Lung (tissue), 12 donors: Measurements from ENCODE around the gene PDE2A. TPM values are rescaled to one million over a fixed set of nuclear protein-coding genes. Genes with fewer than 3 reads are reported as not detected.

Source experiments
- ATAC-seq: fragments of 200-7000 bp; cut with Tn5 transposase; one replicate; pipeline ENCODE4 v1.9.1; 2020; ENCODE audit warnings: moderate number of reproducible peaks; ENCODE audit not compliant: insufficient read depth, low FRiP score
- DNase-seq, 3 donors: peaks; one replicate each; pipeline ENCODE4 v3.0.0-alpha.2; 2013 to 2017
- H3K27ac ChIP-seq, 2 donors: one replicate each; pipeline ENCODE4 v1.5.1; 2013; ENCODE audit warnings: mild to moderate bottlenecking in 2 of 2, moderate library complexity in 2 of 2, control low read depth in 1 of 2, inconsistent platforms in 1 of 2, low read depth in 1 of 2, low read length in 1 of 2
- H3K27me3 ChIP-seq, 3 donors: one replicate each; pipeline ENCODE4 v1.5.1; 2013; ENCODE audit warnings: low read length in 2 of 3; ENCODE audit not compliant: control insufficient read depth in 3 of 3, insufficient read depth in 3 of 3
- H3K36me3 ChIP-seq, 4 donors: one replicate each; pipeline ENCODE4 v1.5.1; 2013; ENCODE audit warnings: low read length in 4 of 4, mild to moderate bottlenecking in 1 of 4, moderate library complexity in 1 of 4; ENCODE audit not compliant: control insufficient read depth in 4 of 4, insufficient read depth in 4 of 4
- H3K4me1 ChIP-seq, 5 donors: one replicate each; pipeline ENCODE4 v1.5.1; 2013; ENCODE audit warnings: low read length in 5 of 5, mild to moderate bottlenecking in 2 of 5, moderate library complexity in 1 of 5; ENCODE audit not compliant: control insufficient read depth in 5 of 5, insufficient read depth in 5 of 5
- H3K4me3 ChIP-seq: one replicate; pipeline ENCODE4 v1.5.1; 2013; ENCODE audit warnings: mild to moderate bottlenecking, control low read depth, moderate library complexity
- H3K9ac ChIP-seq, 2 donors: one replicate each; pipeline ENCODE4 v1.5.1; 2013; ENCODE audit warnings: low read length in 2 of 2, control low read depth in 1 of 2; ENCODE audit not compliant: insufficient read depth in 1 of 2
- H3K9me3 ChIP-seq, 4 donors: one replicate each; pipeline ENCODE4 v1.5.1; 2013; ENCODE audit warnings: low read length in 3 of 4, mild to moderate bottlenecking in 1 of 4, moderate library complexity in 1 of 4; ENCODE audit not compliant: control insufficient read depth in 4 of 4, insufficient read depth in 3 of 4
- WGBS, 2 donors: extraction: QIAGEN DNeasy Blood & Tissue Kit; methylation state at CpG; one replicate each; pipeline ENCODE4 v1.1.7; 2013; 5-methylcytosine and 5-hydroxymethylcytosine counted together
- polyA plus RNA-seq, 2 donors: library from polyadenylated mRNA; stranded (reverse); fragments of 200-250 nt; gene quantifications; one replicate each; pipeline ENCODE4 v1.2.1, GENCODE V29; 2013
- total RNA-seq, 2 donors: library from RNA; depleted of rRNA in 1 of 2; stranded (reverse); fragments of >200 nt in 1 of 2; gene quantifications; one replicate each; pipeline ENCODE4 v1.2.1, GENCODE V29; 2014 to 2021
- TF ChIP-seq, protein P1 (sequence below): IDR thresholded peaks from 2 replicates; pipeline ENCODE4 v1.5.1; 2012; ENCODE audit warnings: mild to moderate bottlenecking; ENCODE audit errors: control extremely low read depth, extremely low read depth
- donor health status: control.
- donor health status: control.
- donor health status: Bipolar disorder and iron deficiency.
- donor health status: healthy.
- donor health status: DM: yes; HTN: yes; CAD: no.

PDE2A gene
- total and polyA plus RNA-seq, 4 donors, result 7.7 to 20.5 (median 12.7) TPM

- no peak for ATAC-seq
- TF ChIP-seq, protein P1, sequence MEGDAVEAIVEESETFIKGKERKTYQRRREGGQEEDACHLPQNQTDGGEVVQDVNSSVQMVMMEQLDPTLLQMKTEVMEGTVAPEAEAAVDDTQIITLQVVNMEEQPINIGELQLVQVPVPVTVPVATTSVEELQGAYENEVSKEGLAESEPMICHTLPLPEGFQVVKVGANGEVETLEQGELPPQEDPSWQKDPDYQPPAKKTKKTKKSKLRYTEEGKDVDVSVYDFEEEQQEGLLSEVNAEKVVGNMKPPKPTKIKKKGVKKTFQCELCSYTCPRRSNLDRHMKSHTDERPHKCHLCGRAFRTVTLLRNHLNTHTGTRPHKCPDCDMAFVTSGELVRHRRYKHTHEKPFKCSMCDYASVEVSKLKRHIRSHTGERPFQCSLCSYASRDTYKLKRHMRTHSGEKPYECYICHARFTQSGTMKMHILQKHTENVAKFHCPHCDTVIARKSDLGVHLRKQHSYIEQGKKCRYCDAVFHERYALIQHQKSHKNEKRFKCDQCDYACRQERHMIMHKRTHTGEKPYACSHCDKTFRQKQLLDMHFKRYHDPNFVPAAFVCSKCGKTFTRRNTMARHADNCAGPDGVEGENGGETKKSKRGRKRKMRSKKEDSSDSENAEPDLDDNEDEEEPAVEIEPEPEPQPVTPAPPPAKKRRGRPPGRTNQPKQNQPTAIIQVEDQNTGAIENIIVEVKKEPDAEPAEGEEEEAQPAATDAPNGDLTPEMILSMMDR, result no peak
- H3K9ac ChIP-seq, result no peak overlapping the region
- peaks cover 0 to 32% (median 23%) of the 10 kb centered on the region in 3 donors for H3K27me3 ChIP-seq
- peaks cover 0 to 23% (median 0%) of the 10 kb centered on the region in 5 donors for H3K4me1 ChIP-seq
- H3K36me3 ChIP-seq, result no peaks in the 10 kb centered on the region
- 60 to 75% methylated on average over 8 of the region's 8 CpGs for WGBS, 2 donors
- no peak for DNase-seq
- H3K4me3 ChIP-seq, result no peak overlapping the region
- H3K27ac ChIP-seq, result no peak overlapping the region
- peaks cover 0 to 2% (median 0%) of the 10 kb centered on the region in 4 donors for H3K9me3 ChIP-seq
Observed at GRCh38 chr11:72637926-72638325, 36.3 kb downstream of the PDE2A start.

DNA sequence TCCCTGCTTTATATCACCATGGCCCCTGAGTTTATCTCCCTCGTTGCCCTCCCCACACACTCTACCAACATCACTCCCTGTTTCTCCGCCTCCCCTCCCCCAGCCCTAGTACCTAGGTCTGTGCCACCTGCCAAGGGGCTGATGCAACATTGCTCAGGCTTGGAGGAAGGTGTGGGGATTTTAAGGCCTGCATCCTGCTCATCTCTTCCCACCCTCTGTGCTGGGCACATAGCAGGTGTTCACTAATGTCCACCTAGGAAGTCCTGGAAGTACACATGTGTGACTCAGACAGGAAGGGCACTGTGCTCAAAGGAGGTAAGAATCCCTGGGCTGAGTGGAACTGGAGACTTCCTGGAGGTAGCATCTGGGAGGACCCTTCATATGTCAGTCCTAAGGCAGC, 37.0 kb downstream of the PDE2A start:
- H3K27me3 ChIP-seq, result peaks cover 0 to 32% (median 23%) of the 10 kb centered on the region in 3 donors
- ATAC-seq, result no peak
- DNase-seq, result no peak
- no peaks in the 10 kb centered on the region for H3K36me3 ChIP-seq
- TF ChIP-seq, protein P1, result no peak
- no peak overlapping the region for H3K27ac ChIP-seq
- H3K4me1 ChIP-seq, result peaks cover 0 to 21% (median 3%) of the 10 kb centered on the region in 5 donors
- H3K4me3 ChIP-seq, result no peak overlapping the region
- peaks cover 0 to 2% (median 0%) of the 10 kb centered on the region in 4 donors for H3K9me3 ChIP-seq
- H3K9ac ChIP-seq, result no peak overlapping the region
- 80 to 94% methylated on average over 2 of the region's 2 CpGs for WGBS, 2 donors

DNA sequence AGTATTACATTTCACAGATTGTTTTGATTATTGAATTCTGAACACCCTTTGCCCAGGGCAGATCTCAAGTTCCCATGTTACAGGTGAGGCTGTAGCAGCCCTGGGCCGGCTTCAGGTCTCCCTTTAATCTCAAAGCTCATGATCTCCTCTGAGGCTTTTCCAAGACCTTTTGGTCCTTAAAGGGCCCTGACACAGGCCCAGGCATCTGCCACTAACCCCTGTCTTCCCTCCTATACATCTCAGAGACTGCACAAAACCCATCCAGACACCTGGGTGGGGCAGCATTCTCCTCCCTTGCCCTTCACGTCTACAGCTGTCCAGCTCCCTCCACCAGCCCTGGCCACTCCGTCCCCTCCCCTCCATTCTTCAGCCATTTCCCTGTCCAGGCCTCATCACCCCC, 37.8 kb downstream of the PDE2A start:
- ATAC-seq (no peak), DNase-seq (no peak)
- TF ChIP-seq, protein P1, result no peak
- Histone ChIP-seq H3K9ac (no peak overlapping the region), H3K9me3 (peaks cover 0 to 2% (median 0%) of the 10 kb centered on the region in 4 donors), H3K27me3 (peaks cover 0 to 26% (median 17%) of the 10 kb centered on the region in 3 donors), H3K4me3 (no peak overlapping the region), H3K27ac (no peak overlapping the region), H3K36me3 (no peaks in the 10 kb centered on the region), H3K4me1 (peaks cover 0 to 20% (median 7%) of the 10 kb centered on the region in 5 donors)
- 80 to 87% methylated on average over 3 of the region's 3 CpGs for WGBS, 2 donors

DNA sequence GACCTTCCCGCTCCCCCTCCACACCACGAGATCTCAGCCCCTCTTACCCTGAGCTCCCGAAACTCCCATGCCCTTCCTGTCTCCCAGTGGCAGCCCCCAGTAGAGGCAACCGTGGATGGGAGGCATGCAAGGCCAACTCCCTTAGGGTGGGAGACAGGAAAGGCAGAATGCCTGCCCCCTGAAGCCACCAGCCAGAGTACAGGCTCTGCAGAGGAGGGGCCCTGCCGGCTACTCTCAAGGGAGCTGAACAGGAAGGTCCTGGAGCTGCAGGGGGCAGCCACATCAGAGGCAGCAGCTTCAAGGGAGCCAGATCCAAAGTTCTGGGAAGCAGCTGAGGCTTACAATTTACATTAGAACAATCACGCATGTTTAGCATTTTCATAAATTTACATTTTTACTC, 38.3 kb downstream of the PDE2A start:
- H3K9me3 ChIP-seq, result peaks cover 0 to 2% (median 0%) of the 10 kb centered on the region in 4 donors
- no peak overlapping the region for H3K9ac ChIP-seq
- no peak overlapping the region for H3K27ac ChIP-seq
- peaks cover 0 to 20% (median 8%) of the 10 kb centered on the region in 5 donors for H3K4me1 ChIP-seq
- H3K36me3 ChIP-seq, result no peaks in the 10 kb centered on the region
- DNase-seq (no peak), ATAC-seq (no peak)
- H3K4me3 ChIP-seq, result no peak overlapping the region
- H3K27me3 ChIP-seq, result peaks cover 0 to 21% (median 13%) of the 10 kb centered on the region in 3 donors
- 72 to 79% methylated on average over 6 of the region's 6 CpGs for WGBS, 2 donors
- TF ChIP-seq, protein P1, result no peak
